Urothelium cell line (cell line): ENCODE data around the gene SRGAP2B.
"Not testable (repeated sequence)": the region's sequence is repeated elsewhere in the genome, so short reads cannot be mapped to it uniquely, and the experiment has no call there.

Source experiments
- DNase-seq: peaks from one replicate; pipeline ENCODE4 v3.0.0; 2011; ENCODE audit warnings: low spot score, mixed read lengths
- FAIRE-seq: peaks from 2 replicates; lab custom pipeline; 2011; peaks lifted over from hg19 to GRCh38; lab: Jason Lieb, UNC

SRGAP2B gene

GRCh38 chr1:145095284-145096057 is at the start of gene SRGAP2B, which contains the start of gene FAM72D:
Gene SRGAP2B (minus strand): TSS chr1:145095328. CDS start chr1:145092901, 2,427 bp downstream.
Gene FAM72D (plus strand): TSS chr1:145095974. CDS start chr1:145096848, 874 bp downstream.
- not testable (repeated sequence) for DNase-seq, FAIRE-seq

GRCh38 chr1:145144264-145144913 is 49.3 kb upstream of the SRGAP2B start:
- not testable (repeated sequence) for FAIRE-seq, DNase-seq

- not testable (repeated sequence) for DNase-seq, FAIRE-seq
Observed at GRCh38 chr1:145140549-145140948, 45.4 kb upstream of the SRGAP2B start.

DNA sequence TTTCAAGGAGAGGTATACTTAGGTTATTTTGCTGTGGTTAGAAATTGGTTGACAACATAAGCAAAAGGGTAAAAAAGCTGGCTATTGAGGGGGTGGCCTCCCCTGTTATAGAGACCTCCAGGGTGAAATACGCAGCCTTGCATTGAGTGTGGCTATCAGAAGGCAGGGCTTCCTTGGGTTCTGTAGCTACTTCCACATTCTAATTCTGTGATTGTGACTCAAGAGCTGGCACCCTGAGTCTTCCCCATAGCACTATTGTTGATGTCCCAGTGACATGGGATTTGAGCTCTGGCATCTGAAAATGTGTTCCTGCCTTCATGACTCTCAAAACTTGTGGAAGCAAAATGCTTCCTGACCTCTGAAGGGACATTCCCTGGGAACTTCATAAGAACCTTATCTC is 39.3 kb upstream of the SRGAP2B start:
- FAIRE-seq, DNase-seq: not testable (repeated sequence)

- not testable (repeated sequence) for FAIRE-seq, DNase-seq
Observed at GRCh38 chr1:145128697-145129469, 33.8 kb upstream of the SRGAP2B start.

DNA sequence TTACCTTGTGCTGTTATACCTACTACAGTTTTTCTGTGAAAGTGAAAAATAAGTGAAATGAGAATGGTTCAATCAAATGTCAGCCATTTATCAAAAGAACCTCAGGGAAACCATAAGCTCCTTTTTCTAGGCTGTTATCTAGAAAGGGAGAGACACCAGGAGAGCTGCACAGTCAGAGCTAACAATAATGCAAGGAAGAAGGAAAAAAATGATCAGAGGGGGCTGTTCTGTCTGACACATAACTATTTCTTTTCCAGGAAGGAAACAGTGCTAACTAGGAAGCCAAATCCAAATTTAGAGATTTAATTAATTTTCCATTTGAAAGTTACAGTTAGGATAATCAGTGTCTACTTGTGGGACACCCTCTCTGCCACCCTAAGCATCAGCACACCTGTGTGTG is 32.0 kb upstream of the SRGAP2B start:
- DNase-seq, FAIRE-seq: not testable (repeated sequence)

GRCh38 chr1:145125112-145125511 is 30.0 kb upstream of the SRGAP2B start:
- DNase-seq, FAIRE-seq: not testable (repeated sequence)

DNA sequence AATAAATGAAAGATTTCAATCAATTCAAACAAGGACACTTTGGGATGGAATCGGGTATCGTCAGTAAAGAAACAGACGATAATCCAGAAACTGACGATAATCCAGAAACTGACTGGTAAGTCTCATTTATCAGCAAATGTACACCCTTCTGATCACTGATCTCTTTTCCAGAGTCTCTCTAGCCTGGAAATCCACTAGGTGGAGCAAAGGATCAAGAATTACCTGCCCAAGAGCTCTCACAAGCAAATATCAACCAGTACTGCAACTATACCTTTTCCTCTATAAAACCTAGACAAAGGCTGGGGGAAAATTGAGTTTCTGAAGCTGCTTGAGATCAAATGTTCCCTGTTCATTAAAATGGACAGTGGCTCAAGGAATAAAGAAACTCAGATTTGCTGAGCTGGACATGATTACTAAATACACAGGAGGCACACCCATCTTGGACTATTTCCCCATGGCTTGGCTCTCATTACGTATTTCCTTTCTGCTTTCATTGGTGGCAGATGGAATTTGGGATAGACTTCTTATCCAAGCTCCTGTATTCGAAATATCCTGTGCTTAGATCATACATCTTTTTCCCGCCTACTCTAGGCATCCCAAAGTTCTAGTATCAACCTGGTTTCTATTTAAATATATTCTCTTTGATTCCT is 29.0 kb upstream of the SRGAP2B start:
- not testable (repeated sequence) for FAIRE-seq, DNase-seq

DNA sequence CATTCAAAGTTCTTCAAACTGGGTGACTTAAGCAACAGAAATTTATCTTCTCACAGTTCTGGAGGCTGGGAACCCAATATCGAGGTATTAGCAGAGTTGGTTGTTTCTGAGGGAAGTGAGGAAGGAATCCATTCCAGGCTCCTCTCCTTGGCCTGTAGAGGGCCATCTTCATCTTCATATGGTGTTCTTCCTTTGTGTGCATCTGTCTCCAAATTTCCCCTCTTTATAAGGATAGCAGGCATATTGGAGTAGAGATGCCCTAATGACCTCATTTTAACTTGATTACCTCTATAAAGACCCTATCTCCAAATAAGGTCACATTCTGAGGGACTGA is 27.9 kb upstream of the SRGAP2B start:
- DNase-seq, FAIRE-seq: not testable (repeated sequence)

DNA sequence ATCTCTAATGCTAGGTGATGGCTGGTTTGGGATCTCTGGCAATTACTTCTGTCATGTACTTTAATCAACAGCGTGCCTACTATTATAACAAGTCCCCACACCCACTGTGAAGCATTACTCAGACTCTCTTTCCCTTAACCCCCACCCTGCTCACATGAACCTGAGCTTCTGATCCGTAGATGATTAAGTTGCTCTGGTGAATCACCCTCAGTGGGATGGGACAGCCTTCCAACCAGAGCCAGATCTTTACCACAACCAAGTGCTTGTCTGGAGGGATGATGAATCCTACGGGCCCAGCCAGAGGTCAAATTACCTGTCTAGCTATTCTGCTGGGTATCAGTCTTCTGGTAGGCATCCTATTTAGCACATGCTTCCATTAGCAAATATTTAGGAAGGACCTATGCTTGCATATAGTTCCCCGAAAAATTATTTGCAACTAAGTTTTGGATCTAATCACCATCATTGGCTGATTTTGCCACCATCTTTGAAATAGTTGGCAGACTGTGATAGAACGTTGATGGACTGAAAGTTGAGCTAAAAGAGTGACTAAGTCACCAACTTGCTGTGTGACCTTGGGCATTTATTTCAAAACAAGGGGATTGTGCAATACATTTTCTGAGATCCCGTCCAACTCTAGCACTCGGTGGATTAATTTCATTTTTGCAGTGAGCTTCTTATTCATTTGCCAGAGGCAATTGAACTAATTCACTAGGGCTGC is 27.4 kb upstream of the SRGAP2B start:
- DNase-seq, FAIRE-seq: not testable (repeated sequence)

DNA sequence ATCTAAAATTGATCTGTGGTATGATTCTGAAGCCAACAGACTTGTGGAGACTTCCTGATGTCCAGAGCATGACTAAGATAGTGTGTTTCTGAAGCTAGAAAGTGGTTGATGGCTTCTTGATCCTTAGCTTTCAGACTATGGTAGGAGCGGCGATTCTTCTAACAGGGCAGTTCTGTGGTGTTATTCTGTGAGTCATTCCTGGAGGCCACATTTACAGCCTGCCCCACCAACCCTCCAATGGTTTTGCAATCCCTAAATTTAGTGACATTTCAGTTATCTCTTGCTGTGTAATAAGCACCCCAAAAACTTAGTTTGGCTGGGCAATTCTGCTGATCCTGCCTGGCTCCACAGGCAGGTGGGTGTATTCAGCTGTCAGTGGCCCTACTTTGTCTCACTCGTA is 24.7 kb upstream of the SRGAP2B start:
- not testable (repeated sequence) for DNase-seq, FAIRE-seq

GRCh38 chr1:145115587-145116493 is 20.7 kb upstream of the SRGAP2B start:
- not testable (repeated sequence) for FAIRE-seq, DNase-seq

DNA sequence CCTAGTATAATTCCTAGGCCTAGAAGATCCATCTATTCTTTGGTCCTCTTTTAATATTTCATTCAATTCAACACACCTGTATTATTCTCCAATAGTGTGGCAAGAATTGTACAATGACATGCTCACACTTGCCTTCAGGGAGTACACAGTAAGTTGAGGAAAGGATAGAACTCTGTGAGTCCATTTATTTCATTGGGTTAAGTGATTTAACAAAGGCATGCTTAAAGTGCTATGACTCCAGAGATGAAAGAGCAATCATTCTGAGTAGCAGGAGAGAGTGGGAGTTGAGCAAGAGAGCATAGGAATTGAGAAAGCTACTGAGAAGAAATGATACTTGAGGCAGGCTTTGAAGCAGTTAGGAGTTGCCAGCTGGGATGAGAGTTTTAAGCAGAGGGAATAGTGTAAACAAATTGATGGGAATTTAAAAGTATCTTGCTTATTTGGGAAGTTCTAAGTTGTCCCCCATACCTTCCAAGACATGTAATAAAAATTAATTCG is 19.5 kb upstream of the SRGAP2B start:
- FAIRE-seq, DNase-seq: not testable (repeated sequence)

DNA sequence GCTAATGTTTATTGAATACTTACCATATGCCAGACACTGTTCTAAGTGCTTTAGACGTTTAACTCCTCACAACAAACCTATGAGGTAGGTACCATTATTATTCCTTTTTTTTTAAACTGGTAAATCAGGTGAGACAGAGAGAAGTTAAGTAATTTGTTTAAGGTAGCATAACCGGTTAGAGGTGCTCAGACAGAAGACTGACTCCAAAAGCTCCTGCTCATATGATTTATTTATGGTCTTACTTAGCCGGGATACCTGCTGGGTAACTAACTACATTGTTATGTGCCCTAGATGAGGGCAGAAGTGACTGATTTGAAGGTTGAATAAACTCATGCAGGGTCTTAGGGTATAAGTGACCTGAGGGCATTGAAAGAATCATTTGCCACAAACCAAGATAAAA is 17.6 kb upstream of the SRGAP2B start:
- not testable (repeated sequence) for DNase-seq, FAIRE-seq

- not testable (repeated sequence) for FAIRE-seq, DNase-seq
Observed at GRCh38 chr1:145111674-145112073, 16.5 kb upstream of the SRGAP2B start.

- FAIRE-seq, DNase-seq: not testable (repeated sequence)
Observed at GRCh38 chr1:145103294-145103693, 8.2 kb upstream of the SRGAP2B start.

DNA sequence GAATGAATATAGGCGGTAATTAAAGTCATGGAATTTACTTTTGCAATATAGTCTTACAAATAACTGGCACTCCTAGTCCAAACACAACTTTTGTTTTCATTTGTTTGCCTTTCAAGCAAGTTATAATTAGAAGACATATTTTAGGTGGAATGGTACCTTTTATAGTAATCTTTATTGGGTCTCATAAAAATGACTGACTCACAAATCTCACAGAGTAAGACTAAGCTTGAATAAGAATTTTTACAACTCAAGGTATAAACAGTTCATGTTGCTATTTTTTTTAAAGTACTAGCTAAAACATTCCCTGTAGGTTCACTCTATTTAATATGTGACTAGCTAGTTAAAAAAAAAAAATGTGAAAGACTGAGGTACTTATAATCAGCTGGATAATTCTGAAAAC is 6.6 kb upstream of the SRGAP2B start:
- DNase-seq, FAIRE-seq: not testable (repeated sequence)

- not testable (repeated sequence) for FAIRE-seq, DNase-seq
Observed at GRCh38 chr1:145094655-145095211, 395 bp downstream of the SRGAP2B start.
